ENCODE results near the gene DCAF10. TPM values are rescaled to one million over a fixed set of nuclear protein-coding genes. Genes with fewer than 3 reads are reported as not detected.

The DCAF10 gene
- total and polyA plus RNA-seq, 10 of the 15 experiments (the other 5 are each of a cell fraction or from before 2014, with no cell fraction given), result 3.9 to 21.7 (median 9.8) TPM

- TF ChIP-seq EZH2 (IDR thresholded peaks at IDR 0.05; ENCODE audit: borderline replicate concordance, control insufficient read depth, low read depth, low read length), result no peak
- peak; percentile 95 for TF ChIP-seq YY1 (IDR thresholded peaks at IDR 0.05; ENCODE audit: low read depth, low read length)
- no peak for TF ChIP-seq ZNF274 (IDR thresholded peaks at IDR 0.05; ENCODE audit: insufficient read depth, insufficient read length)
- TF ChIP-seq NBN (IDR thresholded peaks at IDR 0.05), result peak; percentile 82
- no peak for TF ChIP-seq MTA3 (IDR thresholded peaks at IDR 0.05; ENCODE audit: borderline replicate concordance, low read length)
- no peak for TF ChIP-seq ZBTB33 (IDR thresholded peaks at IDR 0.05)
- no peak for TF ChIP-seq SUPT20H (IDR thresholded peaks at IDR 0.05; ENCODE audit: borderline replicate concordance, control insufficient read depth, low read depth, low read length)
- no peak for TF ChIP-seq SMAD1 (IDR thresholded peaks at IDR 0.05; ENCODE audit: low read depth, partially characterized antibody)
- TF ChIP-seq NFIC (IDR thresholded peaks at IDR 0.05; ENCODE audit: low read depth, low read length), result no peak
- TF ChIP-seq IRF4 (IDR thresholded peaks at IDR 0.05; ENCODE audit: low read depth, low read length), result peak; percentile 76
- TF ChIP-seq NKRF (conservative IDR thresholded peaks at IDR 0.05), result peak; percentile 88
- peak; percentile 82 for TF ChIP-seq NR2F1 (conservative IDR thresholded peaks at IDR 0.05)
- TF ChIP-seq ZNF217 (IDR thresholded peaks at IDR 0.05), result peak; percentile 83
- peak; percentile 24; the same call in 1 of the 2 replicates for TF ChIP-seq NFYB (IDR thresholded peaks at IDR 0.05; ENCODE audit: insufficient read depth, low read depth, low read length)
- TF ChIP-seq SIN3A (IDR thresholded peaks at IDR 0.05; ENCODE audit: low read depth, low read length), result peak; percentile 73; the same call in 1 of the 2 replicates
- 0 out of 2 replicates have a peak, but pooled peaks have one; percentile 44 for TF ChIP-seq JUND (IDR thresholded peaks at IDR 0.05; ENCODE audit: low read depth, low read length)
- peak; percentile 80 for TF ChIP-seq NR2C1 (IDR thresholded peaks at IDR 0.05)
- peak; percentile 31 for TF ChIP-seq BCL3 (IDR thresholded peaks at IDR 0.05; ENCODE audit: borderline replicate concordance, insufficient read depth, low read depth, low read length, poor library complexity, severe bottlenecking)
- TF ChIP-seq HDAC6 (IDR thresholded peaks at IDR 0.05; ENCODE audit: unreplicated experiment), result no peak
- TF ChIP-seq PAX5 (IDR thresholded peaks at IDR 0.05; ENCODE audit: borderline replicate concordance, low read depth, low read length), result peak; percentile 28; the same call in 1 of the 2 replicates
- peak; percentile 49 for TF ChIP-seq SMC3 (IDR thresholded peaks at IDR 0.05; ENCODE audit: borderline replicate concordance, low read length)
- TF ChIP-seq E2F4 (IDR thresholded peaks at IDR 0.05; ENCODE audit: low read depth, low read length), result no peak
Measured at GRCh38 chr9:37903647-37904444, 103.2 kb downstream of the DCAF10 start, which contains the start of gene SLC25A51 (continued).

Data from GM12878 (cell line).